GM19099 (cell line): ENCODE results near the gene ALG8.
A peak's percentile ranks its signal among the peaks of the same experiment; 100 is the strongest.

Experiments used
- POLR2A ChIP-seq: IDR thresholded peaks from 3 replicates; pipeline ENCODE4 v1.6.1; 2011; ENCODE audit warnings: low read depth; ENCODE audit not compliant: insufficient read length; ENCODE audit errors: extremely low read depth

ALG8 gene

DNA sequence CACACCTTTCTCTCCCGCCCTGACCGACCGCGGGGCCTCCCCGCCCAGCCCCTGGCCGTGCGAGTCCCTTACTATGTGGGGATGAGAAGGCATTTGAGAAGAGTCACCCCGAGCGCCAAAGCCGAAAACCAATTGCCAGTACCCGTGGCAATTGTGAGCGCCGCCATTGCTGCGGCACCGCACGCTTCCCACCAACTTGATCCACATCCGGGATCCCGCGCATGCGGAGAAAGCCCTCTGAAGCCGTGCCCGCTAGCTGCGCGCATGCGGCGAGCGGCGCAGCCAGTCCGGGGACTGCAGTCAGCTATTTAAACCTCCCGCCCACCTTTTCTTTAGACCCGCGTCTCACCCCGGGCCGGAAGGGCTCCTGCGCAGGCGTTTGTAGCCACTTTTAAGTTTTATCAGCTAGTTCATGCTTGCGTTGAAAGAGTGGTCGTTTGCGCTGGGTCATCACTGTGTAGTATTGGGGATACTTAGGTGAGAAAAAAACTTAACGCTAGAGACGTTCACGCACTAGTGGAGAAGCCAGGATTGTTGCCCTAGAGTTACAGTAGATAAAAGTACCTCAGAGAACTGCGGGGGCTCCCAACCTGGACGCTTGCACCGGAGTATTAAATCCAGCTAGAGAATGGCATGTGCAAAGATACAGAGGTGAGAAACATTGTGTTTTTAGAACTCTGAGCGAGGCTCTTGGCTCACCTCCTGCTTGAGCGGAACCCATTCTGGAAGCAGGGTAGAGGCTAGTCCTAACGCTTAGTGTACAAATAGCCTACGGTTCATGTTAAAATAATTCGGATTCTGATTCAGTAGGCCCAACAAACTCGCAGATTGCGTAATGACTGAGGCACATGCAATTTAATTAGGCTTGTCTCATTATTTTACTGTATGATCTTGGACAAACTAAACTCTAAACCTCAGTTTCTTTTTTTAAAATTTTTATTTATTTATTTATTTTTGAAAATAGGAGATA is at the start of gene ALG8:
Gene ALG8, minus strand, starts transcription at position 205 of the 970 bp plus-strand sequence. Its CDS starts 38 bp downstream, at position 167.
- peak; percentile 95 for TF ChIP-seq POLR2A

DNA sequence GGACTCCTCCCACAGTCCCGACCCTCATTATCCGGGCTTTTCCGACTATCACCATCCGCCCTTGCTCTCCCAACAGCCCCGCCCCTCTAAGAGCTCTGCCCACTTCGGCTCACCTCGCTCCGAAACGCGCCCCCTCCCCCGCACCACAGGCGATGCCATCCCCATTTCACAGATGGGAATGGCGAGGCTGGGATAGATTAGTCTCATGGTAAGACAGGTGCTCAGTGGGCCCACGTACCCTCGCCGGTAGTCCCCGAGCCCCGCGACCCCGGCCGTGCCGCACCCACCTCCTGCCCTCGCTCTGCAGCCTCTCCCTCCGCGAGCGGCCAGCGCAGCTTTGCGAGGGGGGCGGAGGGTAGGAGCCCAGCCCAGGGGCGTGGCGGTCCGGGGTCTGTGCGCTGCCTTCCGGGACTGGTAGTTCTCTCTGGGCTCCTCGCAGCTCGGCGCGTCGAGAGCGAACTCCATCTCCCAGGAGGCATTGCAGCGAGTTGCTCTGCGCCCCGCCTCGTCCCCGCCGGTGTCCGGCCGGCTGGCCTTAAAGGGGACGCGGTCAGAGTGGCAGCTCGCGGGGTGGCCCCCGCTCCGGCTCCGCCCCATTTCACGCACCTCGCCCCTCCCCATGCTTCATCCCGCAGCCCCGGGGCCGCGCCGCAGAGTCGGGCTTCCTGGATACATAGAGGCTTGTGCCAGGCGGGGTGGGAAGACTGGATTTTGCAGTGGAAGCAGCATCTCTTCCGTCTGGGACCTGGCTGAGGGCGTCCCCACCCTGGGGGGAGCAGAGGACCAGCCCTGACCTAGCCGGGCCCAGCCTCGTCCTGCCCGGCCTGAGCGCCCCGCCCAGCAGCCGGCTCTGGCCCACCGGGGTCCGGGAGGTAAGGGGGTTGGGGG is 49.1 kb upstream of the ALG8 start, which contains the start of the genes KCTD21 and USP35:
Gene KCTD21, minus strand, starts transcription at position 341 of the 888 bp plus-strand sequence. CDS start 14,072 bp downstream, outside the sequence.
Gene USP35, plus strand, starts transcription at position 634 of the 888 bp plus-strand sequence. CDS start 7,327 bp downstream, outside the sequence.
- TF ChIP-seq POLR2A: peak; percentile 59

DNA sequence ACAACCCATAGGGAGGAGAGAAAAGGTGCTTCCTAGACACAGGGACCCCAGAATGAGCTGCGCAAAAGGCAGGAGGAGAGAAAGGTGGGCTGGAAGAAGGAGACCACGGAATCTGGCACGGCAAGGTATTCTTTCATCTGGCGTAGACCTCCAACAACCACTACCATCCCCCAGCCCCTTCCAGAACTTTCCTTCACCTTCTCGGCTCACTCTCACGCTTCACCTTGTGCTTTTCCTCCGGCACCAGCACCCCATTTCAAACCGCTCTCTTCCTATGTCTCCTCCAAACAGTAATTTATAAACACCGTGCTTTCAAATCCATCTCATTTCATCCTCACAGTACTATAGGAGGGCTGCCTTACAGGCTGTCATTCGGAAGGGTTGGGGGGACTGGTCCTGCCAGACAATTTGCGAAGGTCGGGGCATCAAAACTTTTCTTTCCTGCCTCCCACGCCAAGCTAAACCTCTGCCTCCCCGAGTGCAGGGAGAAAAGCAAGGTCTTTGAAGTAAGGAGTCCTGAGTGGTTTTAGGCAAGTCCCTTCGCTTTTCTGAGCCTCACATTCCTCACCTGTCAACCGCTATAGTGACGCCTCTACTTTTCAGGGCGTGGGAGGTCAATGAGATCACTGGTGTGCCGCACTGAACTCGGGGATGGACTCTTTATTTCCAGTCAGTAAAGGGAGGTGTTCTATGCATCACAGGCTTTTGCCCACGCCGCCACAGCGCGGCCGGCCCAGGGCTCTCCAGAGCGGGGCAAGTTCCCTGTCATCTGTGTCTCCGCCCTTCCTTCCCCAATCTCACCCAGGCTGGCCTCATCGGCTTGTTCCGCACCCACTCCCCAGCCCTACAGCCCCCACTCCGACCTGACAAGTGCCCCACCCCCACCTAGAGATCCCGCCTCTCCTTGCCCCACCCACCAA is 48.2 kb upstream of the ALG8 start:
- TF ChIP-seq POLR2A: no peak

DNA sequence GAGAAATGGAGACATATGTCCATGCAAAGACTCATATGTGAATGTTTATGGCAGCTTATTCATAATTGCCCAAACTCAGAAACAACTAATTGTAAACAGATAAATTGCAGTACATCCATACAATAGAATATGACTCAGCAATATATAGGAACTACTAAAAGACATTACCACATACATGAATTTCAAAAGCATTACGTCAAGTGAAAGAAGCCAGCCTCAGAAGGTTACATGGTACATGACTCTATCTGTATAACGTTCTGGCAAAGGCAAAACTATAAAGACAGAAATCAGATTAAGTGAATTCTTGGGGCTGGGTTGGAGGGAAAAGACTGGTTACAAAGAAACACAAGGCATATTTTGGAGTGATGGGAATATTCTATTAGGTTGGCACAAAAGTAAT is 41.8 kb upstream of the ALG8 start:
- TF ChIP-seq POLR2A: no peak

- TF ChIP-seq POLR2A: no peak
Measured at GRCh38 chr11:78180751-78181150, 41.3 kb upstream of the ALG8 start.

DNA sequence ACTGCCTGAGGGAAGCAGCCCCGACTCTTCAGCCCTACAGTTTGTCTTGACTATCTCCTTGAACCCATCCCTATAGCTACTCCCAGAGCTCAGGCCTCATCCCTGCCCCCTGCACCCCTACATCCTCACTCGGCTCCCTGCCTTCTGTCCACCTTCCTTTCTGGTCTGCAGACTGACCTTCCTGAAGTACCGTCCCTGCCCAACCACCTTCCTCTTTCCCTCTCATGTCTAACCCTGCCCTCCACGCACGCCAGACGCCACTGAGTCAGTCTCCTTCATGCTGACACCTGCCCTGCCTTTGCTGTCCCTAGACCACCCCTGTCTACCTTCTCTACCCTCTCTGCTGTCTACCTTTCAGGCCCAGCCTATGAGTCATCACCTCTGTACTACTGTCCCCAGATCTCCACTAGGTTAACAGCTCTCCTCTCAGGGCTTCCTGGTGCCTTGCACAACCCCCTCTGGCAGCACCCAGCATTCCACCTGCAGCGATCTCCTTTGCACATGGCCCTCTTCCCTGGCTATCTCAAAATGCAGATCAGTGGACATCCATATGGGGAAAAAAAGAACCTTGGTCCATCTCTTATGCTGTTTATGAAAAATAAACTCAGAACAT is 40.1 kb upstream of the ALG8 start:
- TF ChIP-seq POLR2A: no peak

DNA sequence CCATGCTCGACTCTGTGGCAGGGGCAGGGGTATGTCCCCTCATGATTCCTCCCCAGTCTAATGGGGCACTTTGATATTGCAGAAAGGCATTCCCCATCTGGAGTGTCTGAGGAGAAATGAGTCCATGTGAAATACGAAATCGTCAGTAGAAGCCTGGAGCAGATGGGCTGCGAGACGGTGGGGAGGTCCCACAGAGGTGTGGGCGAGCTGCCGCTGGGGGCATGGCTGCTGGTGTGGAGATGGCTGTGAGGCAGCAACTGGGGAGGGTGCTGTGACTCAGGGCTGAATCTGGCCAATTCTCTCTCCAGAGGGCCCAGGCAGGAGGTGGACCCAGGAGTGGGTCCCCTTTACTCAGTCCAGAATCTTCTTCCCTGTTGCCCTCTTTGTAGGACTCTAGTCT is 37.8 kb upstream of the ALG8 start:
- no peak for TF ChIP-seq POLR2A

DNA sequence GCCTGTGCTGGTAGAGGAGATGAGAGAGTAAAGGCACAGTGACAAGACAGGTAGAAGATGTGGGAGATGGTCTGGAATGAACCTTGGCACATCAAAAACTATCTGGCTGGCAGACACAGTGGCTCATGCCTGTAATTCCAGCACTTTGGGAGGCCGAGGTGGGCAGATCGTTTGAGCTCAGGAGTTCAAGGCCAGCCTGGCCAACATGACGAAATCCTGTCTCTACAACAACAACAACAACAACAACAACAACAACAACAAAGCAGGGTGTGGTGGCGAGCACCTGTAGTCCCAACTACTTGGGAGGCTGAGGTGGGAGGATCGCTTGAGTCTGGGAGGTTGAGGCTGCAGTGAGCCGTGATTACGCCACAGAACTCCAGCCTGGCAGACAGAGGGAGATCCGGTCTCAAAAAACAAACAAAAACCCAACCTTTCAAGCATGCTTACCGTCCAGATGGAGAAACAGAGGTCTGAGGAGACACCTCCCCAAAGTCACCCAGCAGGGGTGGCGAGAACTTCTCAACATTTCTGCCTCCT is 37.2 kb upstream of the ALG8 start:
- TF ChIP-seq POLR2A: no peak

DNA sequence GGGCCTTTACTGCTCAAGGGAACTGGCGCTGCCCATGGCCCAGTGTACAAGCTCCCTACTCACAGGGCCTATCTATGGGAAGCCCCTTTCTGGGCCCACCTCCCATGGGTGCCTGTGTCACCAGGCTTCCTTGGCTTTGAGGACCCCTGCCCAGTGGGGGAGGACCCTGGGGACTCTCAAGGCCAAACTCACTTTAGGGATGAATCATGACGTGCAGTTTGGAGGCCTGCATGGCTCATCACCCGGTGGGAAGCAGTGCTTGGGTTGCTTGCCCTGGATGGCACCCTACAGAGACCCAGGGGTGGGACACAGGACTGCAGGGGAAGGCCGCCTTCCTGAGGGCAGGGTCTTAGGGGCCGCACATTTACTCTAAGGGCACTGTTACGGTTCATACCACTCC is 32.5 kb upstream of the ALG8 start:
- TF ChIP-seq POLR2A: no peak

DNA sequence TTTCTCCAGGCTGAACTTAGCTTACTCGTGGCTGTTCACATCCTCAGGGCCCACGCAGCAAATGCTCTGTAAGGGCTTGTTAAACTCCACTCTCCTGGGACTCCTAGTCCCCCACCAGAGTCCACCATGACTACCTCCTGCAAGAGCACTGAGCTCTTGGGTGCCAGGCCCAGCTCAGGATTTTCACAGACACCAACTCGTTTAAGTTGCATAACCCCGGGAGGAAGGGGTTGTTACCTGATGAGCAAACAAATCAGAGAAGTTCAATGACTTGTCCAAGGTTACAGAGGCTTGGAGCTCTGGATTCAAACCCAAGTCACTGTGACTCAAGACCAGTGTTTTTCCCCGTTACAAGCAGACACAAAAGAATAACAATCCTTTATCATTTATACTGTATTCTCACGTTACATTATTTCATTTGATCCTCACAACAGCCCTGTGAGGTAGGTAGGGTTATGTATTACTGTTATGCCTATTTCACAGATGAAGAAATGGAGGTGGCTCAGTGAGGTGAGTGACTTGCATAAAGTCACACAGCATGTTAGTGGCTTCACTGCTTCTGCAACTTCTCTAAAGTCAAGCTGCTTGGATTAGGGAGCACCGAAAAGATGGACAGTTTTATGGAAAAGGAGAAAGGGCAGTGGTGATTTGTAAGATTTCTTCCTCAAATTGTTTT is 31.6 kb upstream of the ALG8 start:
- TF ChIP-seq POLR2A: no peak

DNA sequence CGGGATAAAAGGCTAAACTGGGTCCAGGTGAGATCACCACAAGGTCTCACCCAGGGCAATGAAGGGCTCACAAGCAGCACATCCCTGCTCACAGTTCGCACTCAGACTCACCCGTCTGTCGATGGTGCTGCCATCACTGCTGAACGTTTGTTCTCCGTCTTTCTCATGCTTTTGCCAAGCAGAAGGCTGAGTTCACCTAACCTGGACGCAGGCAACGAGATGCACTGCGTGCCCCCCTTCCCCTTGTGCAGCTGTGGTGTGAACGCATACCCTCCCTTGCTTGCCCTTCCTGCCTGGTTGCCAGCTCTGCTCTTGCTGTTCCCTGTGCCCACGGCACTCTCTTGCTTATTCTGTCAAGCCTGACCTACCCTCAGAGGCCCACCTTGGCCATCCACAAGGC is 31.0 kb upstream of the ALG8 start:
- no peak for TF ChIP-seq POLR2A

DNA sequence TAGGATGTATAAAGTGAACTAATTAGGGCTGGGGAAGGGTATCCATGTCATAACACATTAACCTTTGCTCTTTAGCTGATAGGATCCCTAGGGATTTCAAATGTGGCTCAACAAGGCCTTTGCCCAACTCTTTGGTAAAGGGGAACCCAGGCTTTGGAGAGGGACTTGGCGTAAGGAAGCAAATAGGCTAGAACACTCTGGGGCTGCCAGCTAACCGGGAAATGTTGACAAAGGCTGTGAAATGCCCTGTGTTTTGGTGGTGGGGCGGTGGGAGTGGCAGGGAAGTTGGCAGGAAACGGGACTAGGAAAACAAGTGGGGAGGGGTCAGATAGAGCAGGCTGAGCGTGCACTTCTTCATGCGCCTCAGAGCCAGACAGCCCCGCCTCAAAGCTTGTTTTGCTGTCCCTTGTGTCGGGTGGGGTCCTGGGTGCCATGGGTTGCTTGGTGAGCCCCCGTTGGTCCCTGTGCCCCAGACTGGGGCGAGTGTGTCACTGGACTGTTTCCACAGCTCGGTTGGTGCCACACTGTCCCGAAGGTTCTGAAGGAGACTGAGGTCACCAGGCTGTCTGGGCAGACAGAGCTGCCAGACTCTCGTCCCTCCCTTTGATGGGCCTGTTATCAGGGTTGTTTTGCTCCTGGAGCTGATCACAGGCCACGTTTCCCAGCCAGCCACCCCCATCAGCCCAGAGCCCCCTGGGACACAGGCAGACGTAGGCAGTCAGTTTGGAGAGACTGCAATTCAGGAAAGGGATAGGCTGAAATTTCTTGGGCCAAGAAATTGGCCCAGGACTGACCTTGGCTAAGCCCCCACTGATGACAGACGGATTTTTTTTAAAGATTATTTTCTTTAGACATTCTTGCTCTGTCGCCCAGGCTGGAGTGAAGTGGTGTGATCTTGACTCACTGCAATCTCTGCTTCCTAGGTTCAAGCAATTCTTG is 29.4 kb upstream of the ALG8 start:
- TF ChIP-seq POLR2A: no peak

- no peak for TF ChIP-seq POLR2A
Measured at GRCh38 chr11:78166855-78167469, 27.5 kb upstream of the ALG8 start.
